ENCODE results near the gene ANXA10.

GRCh38 chr4:168139336-168139735, 47.0 kb downstream of the ANXA10 start:
- no peak for TF ChIP-seq CTCF (IDR thresholded peaks at IDR 0.05; ENCODE audit: low read depth, low read length)
- no peak for TF ChIP-seq EZH2phosphoT487 (IDR thresholded peaks at IDR 0.05; ENCODE audit: low read depth)
